Measurements from ENCODE around the gene NONO.

DNA sequence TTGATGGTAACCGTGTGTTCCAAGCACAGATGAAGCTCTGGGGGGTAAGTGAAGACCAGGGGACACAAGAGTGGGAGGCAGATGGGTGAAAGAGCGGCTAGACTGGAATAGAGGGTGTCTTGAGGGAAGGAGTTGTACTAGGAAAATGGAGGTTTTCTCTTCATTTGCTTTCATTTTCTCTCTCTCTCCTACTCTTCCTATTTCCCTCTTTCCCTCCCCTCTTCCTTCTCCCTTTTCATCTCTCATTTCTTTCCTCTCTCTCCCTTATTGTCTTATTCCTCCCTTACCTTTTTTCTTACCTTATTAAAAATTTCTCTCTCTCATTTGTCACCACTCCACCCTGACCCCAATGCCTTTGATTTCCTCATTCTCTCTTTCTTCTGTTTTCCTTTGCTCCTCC is 21.1 kb downstream of the NONO start:
- TF ChIP-seq POLR2AphosphoS5 (IDR thresholded peaks at IDR 0.05): no peak
- TF ChIP-seq, protein P1, sequence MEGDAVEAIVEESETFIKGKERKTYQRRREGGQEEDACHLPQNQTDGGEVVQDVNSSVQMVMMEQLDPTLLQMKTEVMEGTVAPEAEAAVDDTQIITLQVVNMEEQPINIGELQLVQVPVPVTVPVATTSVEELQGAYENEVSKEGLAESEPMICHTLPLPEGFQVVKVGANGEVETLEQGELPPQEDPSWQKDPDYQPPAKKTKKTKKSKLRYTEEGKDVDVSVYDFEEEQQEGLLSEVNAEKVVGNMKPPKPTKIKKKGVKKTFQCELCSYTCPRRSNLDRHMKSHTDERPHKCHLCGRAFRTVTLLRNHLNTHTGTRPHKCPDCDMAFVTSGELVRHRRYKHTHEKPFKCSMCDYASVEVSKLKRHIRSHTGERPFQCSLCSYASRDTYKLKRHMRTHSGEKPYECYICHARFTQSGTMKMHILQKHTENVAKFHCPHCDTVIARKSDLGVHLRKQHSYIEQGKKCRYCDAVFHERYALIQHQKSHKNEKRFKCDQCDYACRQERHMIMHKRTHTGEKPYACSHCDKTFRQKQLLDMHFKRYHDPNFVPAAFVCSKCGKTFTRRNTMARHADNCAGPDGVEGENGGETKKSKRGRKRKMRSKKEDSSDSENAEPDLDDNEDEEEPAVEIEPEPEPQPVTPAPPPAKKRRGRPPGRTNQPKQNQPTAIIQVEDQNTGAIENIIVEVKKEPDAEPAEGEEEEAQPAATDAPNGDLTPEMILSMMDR (IDR thresholded peaks at IDR 0.05): no peak
- TF ChIP-seq POLR2A (IDR thresholded peaks at IDR 0.05): no peak
